HepG2 (cell line): ENCODE data around the gene ULK4. TPM values are rescaled to one million over a fixed set of nuclear protein-coding genes. Genes with fewer than 3 reads are reported as not detected.

Experiments used
- CCAR2 ChIP-seq: fragments of 200-400 bp; formaldehyde crosslinking; optimal IDR thresholded peaks from 2 replicates; pipeline ENCODE3; 2018; ENCODE audit warnings: low read depth, mild to moderate bottlenecking, low read length, moderate library complexity
- EHMT2 ChIP-seq: fragments of 200-600 bp; sonication (generic); IDR thresholded peaks from 2 replicates; pipeline ENCODE4 v1.7.0; 2017; ENCODE audit warnings: antibody characterized with exemption, low read depth, low read length, borderline replicate concordance
- HMGA1 ChIP-seq: sonication (generic); formaldehyde crosslinking; conservative IDR thresholded peaks from 2 replicates; pipeline ENCODE4 v1.4.0; 2020; ENCODE audit warnings: missing genetic modification reagents
- ZNF616 ChIP-seq: sonication (generic); formaldehyde crosslinking; IDR thresholded peaks from 2 replicates; pipeline ENCODE4 v1.5.0; 2020; ENCODE audit warnings: low read depth, mild to moderate bottlenecking, missing genetic modification reagents
- polyA plus RNA-seq, 8 experiments: library from polyadenylated mRNA; depleted of rRNA in 3 of 8; stranded (reverse) in 7 of 8; unstranded in 1 of 8; fragments of >200 nt; fragmentation: Illumina TruSeq in 4 of 8; extraction: Trizol in 4 of 8; gene quantifications; 2 replicates each; pipeline versions ENCODE4 v1.2.1 to v1.2.3, GENCODE V29; 2011 to 2016; ENCODE audit warnings: low read depth in 4 of 8, missing spikeins in 1 of 8, mixed read lengths in 1 of 8; ENCODE audit not compliant: insufficient read depth in 1 of 8
- total RNA-seq, 5 experiments: library from RNA; depleted of rRNA; stranded (reverse); fragments of >200 nt; fragmentation: Illumina TruSeq; extraction: Trizol; gene quantifications; 2 replicates each; pipeline ENCODE4 v1.2.3, GENCODE V29; 2016; ENCODE audit warnings: low read depth in 1 of 5
- TF ChIP-seq, protein P1 (sequence below): sonication (generic); formaldehyde crosslinking; IDR thresholded peaks from 2 replicates; pipeline ENCODE4 v1.4.0; 2020; ENCODE audit warnings: mild to moderate bottlenecking, missing genetic modification reagents
- TF ChIP-seq, protein P2 (sequence below): sonication (generic); formaldehyde crosslinking; IDR thresholded peaks from 2 replicates; pipeline ENCODE4 v1.5.0; 2020; ENCODE audit warnings: mild to moderate bottlenecking, missing genetic modification reagents
- TF ChIP-seq, protein P3 (sequence below): sonication (generic); formaldehyde crosslinking; IDR thresholded peaks from 2 replicates; pipeline ENCODE4 v1.4.0; 2020; ENCODE audit warnings: missing genetic modification reagents
- TF ChIP-seq, protein P4 (sequence below): sonication (generic); formaldehyde crosslinking; IDR thresholded peaks from 2 replicates; pipeline ENCODE4 v1.4.0; 2020; ENCODE audit warnings: low read depth, mild to moderate bottlenecking, missing genetic modification reagents

ULK4 gene
- total and polyA plus RNA-seq, 2 of the 13 experiments (the other 11 are each of a cell fraction or from before 2014, with no cell fraction given) = 6.7 to 11.8 TPM

DNA sequence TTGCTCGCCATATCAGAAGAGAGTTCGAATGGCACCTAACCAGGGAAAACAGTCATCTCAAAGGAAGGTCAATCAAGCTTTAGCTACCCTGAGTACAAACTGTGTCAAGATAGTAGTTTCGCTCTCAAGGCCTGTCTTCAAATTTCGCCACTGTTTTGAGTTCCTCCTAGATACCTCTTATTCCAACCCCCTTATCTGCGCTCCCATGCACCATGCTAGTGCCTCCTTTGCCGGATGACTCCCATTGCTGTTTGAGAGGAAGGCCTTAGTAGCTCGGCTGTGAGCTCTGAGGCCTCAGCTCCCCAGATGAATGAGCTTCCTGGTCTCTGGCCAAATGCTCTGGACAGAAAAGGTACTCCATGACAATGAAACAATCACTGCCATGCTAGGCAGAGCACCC, 256.0 kb downstream of the ULK4 start (continued):
- TF ChIP-seq, protein P1, sequence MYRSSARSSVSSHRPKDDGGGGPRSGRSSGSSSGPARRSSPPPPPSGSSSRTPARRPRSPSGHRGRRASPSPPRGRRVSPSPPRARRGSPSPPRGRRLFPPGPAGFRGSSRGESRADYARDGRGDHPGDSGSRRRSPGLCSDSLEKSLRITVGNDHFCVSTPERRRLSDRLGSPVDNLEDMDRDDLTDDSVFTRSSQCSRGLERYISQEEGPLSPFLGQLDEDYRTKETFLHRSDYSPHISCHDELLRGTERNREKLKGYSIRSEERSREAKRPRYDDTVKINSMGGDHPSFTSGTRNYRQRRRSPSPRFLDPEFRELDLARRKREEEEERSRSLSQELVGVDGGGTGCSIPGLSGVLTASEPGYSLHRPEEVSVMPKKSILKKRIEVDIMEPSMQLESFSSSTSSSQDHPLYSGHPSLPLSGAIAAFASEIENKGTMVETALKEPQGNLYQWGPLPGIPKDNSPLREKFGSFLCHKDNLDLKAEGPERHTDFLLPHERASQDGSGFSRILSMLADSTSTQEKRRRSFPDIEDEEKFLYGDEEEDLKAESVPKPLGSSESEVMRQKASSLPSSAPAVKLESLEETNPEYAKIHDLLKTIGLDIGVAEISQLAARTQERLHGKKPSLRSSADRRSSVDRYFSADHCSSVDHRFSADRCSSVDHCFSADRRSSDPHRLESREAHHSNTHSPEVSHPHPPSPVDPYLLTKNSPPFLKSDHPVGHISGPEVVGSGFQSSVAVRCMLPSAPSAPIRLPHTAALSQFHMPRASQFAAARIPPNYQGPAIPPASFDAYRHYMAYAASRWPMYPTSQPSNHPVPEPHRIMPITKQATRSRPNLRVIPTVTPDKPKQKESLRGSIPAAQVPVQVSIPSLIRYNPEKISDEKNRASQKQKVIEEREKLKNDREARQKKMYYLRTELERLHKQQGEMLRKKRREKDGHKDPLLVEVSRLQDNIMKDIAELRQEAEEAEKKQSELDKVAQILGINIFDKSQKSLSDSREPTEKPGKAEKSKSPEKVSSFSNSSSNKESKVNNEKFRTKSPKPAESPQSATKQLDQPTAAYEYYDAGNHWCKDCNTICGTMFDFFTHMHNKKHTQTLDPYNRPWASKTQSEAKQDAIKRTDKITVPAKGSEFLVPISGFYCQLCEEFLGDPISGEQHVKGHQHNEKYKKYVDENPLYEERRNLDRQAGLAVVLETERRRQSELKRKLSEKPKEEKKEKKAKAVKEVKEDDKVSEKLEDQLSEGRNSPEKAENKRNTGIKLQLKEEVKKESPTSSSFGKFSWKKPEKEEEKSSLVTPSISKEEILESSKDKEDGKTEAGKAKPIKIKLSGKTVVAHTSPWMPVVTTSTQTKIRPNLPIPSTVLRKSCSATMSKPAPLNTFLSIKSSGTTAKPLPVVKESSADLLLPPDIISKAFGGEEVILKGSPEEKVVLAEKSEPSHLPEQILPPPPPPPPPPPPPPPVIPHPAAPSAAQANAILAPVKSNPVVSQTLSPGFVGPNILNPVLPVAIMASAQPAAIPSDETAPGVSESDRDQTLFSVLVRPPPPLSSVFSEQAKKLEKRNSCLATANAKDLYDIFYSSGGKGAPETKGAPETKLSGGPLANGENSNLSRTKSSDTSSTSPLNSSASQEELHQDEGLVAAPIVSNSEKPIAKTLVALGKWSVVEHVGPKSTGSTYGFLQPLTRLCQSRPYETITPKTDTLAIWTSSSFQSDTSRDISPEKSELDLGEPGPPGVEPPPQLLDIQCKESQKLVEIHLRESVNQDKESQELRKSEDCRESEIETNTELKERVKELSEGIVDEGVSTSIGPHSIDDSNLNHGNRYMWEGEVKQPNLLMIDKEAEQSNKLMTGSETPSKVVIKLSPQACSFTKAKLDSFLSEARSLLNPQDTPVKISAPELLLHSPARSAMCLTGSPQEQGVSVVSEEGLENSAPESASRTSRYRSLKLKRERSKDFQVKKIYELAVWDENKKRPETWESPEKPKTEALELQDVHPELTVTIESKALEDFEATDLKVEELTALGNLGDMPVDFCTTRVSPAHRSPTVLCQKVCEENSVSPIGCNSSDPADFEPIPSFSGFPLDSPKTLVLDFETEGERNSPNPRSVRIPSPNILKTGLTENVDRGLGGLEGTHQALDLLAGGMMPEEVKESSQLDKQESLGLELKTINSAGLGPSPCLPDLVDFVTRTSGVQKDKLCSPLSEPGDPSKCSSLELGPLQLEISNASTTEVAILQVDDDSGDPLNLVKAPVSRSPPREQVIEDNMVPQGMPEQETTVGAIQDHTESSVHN (CRISPR knock-in tag) = no peak
- TF ChIP-seq ZNF616 (CRISPR knock-in tag) (no peak), HMGA1 (CRISPR knock-in tag) (no peak), EHMT2 (no peak), CCAR2 (no peak)
- TF ChIP-seq, protein P2, sequence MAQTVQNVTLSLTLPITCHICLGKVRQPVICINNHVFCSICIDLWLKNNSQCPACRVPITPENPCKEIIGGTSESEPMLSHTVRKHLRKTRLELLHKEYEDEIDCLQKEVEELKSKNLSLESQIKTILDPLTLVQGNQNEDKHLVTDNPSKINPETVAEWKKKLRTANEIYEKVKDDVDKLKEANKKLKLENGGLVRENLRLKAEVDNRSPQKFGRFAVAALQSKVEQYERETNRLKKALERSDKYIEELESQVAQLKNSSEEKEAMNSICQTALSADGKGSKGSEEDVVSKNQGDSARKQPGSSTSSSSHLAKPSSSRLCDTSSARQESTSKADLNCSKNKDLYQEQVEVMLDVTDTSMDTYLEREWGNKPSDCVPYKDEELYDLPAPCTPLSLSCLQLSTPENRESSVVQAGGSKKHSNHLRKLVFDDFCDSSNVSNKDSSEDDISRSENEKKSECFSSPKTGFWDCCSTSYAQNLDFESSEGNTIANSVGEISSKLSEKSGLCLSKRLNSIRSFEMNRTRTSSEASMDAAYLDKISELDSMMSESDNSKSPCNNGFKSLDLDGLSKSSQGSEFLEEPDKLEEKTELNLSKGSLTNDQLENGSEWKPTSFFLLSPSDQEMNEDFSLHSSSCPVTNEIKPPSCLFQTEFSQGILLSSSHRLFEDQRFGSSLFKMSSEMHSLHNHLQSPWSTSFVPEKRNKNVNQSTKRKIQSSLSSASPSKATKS (CRISPR knock-in tag) = no peak
- TF ChIP-seq, protein P3, sequence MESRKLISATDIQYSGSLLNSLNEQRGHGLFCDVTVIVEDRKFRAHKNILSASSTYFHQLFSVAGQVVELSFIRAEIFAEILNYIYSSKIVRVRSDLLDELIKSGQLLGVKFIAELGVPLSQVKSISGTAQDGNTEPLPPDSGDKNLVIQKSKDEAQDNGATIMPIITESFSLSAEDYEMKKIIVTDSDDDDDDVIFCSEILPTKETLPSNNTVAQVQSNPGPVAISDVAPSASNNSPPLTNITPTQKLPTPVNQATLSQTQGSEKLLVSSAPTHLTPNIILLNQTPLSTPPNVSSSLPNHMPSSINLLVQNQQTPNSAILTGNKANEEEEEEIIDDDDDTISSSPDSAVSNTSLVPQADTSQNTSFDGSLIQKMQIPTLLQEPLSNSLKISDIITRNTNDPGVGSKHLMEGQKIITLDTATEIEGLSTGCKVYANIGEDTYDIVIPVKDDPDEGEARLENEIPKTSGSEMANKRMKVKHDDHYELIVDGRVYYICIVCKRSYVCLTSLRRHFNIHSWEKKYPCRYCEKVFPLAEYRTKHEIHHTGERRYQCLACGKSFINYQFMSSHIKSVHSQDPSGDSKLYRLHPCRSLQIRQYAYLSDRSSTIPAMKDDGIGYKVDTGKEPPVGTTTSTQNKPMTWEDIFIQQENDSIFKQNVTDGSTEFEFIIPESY = no peak
- TF ChIP-seq, protein P4, sequence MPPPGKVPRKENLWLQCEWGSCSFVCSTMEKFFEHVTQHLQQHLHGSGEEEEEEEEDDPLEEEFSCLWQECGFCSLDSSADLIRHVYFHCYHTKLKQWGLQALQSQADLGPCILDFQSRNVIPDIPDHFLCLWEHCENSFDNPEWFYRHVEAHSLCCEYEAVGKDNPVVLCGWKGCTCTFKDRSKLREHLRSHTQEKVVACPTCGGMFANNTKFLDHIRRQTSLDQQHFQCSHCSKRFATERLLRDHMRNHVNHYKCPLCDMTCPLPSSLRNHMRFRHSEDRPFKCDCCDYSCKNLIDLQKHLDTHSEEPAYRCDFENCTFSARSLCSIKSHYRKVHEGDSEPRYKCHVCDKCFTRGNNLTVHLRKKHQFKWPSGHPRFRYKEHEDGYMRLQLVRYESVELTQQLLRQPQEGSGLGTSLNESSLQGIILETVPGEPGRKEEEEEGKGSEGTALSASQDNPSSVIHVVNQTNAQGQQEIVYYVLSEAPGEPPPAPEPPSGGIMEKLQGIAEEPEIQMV (CRISPR knock-in tag) = no peak
